Sciatic nerve (tissue), 2 donors: ENCODE measurements around the gene FREY1. TPM values are rescaled to one million over a fixed set of nuclear protein-coding genes. Genes with fewer than 3 reads are reported as not detected.

ENCODE experiments used
- ATAC-seq: fragments of 200-7000 bp; cut with Tn5 transposase; one replicate; pipeline ENCODE4 v1.9.1; 2020; ENCODE audit warnings: mild to moderate bottlenecking, moderate library complexity
- DNase-seq: peaks from one replicate; pipeline ENCODE4 v3.0.0-alpha.2; 2020; ENCODE audit warnings: low spot score
- intact Hi-C: fragments of 100-400 bp; cut with DNase I; formaldehyde crosslinking; loops from one replicate; pipeline ENCODE4 v1.14.2; 2022
- total RNA-seq: library from RNA; stranded (reverse); fragmentation: NEBNext Ultra II Directional; extraction: Animal tissue kit (Norgen Biotek cat#: 25700); gene quantifications from one replicate; pipeline ENCODE4 v1.2.1, GENCODE V29; 2021
- donor health status: DM: no; HTN: no; CAD: no.
- donor health status: DM: no; HTN: no; CAD: no.

Gene FREY1
- total RNA-seq, 1 donor from 2014 or later = not detected

DNA sequence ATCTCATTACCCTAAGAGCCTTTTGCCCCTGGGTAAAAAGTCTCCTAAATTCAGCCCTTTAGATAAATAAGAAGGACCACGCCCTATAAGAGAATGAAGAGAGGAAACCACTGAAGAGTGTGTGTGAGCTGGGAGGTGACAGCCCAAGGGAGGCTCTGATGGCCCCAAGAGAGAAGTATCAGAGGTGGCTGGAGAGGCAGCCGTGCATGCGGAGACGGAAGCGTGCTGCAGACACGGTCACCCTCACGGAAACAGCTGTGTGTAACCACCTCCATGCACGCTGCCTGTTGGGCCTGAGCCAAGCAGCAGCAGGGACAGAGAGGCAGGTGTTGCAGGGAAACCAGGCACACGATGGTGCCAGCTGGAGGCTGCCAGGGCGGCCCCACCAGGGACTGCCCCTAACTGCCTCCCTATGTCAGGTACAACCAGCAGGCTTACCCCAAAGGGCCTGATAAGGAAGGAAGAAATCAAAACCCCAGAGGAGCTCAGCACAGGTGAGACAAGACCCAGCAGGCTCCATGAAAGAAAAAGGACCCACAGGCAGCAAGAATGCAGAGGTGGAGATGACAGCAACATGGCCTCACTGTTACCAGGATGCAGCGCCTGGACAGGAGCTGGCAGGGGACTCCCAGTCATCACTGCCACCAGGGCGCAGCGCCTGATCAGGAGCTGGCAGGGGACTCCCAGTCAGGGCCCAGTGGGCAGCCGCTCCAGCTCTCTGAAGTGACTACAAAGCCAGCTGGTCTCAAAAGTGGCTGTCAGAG, 23.1 kb upstream of the FREY1 start:
- intact Hi-C loops = no loop called here
- DNase-seq (no peak), ATAC-seq (no peak)

DNA sequence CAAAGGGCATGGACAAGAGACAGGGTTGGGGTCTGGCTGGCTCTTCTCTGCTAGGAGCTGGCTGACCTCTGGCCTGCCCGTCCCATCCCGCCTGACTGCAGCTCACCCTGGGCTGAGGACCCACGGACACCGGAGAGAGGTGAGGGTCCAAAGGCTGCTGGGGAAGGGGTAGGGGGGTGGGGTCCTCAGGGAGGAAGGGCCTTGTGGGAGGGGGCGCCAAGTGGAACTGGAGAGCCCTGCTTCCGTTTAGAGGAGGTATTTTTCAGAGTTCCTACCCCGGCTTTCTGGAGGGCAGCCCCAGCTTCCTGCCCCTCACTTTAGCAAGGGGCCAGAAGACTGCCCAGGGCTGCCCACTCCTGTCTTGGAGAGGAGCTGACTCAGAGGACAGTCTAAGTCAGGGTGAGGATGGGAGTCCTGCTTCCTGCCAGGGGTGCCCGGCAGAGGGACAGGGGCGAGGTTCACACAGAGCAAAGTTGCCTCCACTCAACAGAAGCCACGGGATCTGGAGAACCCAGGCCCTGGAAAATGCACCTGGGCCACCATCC, 22.5 kb upstream of the FREY1 start:
- ATAC-seq (no peak), DNase-seq (no peak)
- intact Hi-C loops = no loop called here

GRCh38 chr11:45928535-45929215, 21.6 kb upstream of the FREY1 start:
- intact Hi-C loops = no loop called here
- ATAC-seq (no peak), DNase-seq (peak; percentile 48)

DNA sequence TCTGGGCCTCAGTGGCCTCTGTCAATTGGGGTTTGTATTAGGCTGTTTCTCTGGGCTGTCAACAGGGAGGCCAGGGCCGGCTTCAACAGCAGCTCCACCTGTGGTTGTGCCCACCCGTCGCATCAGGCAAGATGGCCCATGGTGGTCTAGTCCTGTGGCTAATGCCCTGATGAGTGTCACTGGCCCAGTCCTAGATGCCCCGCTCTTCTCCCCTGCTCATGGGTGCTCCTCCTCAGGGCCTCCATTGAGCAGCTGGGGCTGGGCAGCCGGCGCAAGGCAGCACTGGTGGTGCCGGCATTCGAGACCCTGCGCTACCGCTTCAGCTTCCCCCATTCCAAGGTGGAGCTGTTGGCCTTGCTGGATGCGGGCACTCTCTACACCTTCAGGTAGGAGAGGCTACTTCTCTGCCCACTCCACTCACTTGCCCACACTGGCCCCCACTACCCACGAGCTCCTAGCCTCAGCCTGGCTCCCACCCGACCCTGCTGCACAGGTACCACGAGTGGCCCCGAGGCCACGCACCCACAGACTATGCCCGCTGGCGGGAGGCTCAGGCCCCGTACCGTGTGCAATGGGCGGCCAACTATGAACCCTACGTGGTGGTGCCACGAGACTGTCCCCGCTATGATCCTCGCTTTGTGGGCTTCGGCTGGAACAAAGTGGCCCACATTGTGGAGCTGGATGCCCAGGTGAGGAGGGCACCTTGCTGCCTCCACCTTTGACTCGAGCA, 20.8 kb upstream of the FREY1 start:
- intact Hi-C loops = no loop called here
- DNase-seq (peak; percentile 51), ATAC-seq (no peak)

GRCh38 chr11:45927332-45927683, 20.2 kb upstream of the FREY1 start:
- peak; percentile 32 for DNase-seq
- no peak for ATAC-seq
- intact Hi-C loops = no loop called here

DNA sequence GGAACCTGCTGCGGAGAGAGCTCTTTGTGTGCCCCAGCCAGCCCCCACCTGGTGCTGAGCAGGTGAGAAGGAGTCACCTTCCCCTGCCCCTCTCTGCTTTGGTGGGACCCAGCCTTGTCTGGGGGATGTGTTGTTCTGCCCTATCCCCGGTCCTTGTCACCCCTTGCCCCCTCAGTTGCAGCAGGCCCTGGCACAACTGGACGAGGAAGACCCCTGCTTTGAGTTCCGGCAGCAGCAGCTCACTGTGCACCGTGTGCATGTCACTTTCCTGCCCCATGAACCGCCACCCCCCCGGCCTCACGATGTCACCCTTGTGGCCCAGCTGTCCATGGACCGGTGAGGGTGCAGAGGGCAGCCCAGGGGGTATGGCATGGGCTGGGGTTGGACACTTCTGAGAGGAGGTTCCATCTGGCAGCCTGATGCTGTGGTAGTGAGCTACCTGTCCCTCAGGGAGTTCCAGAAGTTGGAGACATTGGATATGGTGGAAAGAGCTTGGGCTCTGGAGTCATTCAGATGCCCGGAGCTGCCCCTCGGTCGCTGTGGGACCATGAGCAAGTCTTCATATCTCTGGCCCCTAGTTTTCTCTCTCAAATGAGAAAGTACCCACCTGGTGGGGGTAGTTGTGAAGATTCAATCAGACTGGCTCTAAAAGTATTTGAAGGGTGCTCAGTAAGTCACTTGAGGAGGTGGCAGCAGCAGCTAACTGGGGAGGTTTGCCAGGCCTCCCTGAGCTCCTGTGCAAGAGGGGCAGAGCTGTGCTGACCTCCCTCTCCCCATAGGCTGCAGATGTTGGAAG, 19.7 kb upstream of the FREY1 start:
- DNase-seq = peak; percentile 54
- ATAC-seq = no peak
- intact Hi-C loops = no loop called here

- intact Hi-C loops = no loop called here
- ATAC-seq (no peak), DNase-seq (peak; percentile 56)
Observed at GRCh38 chr11:45926001-45926401, 18.9 kb upstream of the FREY1 start.

- DNase-seq = no peak
Observed at GRCh38 chr11:45925550-45925949, 18.5 kb upstream of the FREY1 start.

GRCh38 chr11:45924927-45925326, 17.9 kb upstream of the FREY1 start:
- intact Hi-C loops = no loop called here
- DNase-seq (peak; percentile 32), ATAC-seq (no peak)

More at GRCh38 chr11:45925550-45925949, 18.5 kb upstream of the FREY1 start:
- ATAC-seq = no peak
- intact Hi-C loops = no loop called here

DNA sequence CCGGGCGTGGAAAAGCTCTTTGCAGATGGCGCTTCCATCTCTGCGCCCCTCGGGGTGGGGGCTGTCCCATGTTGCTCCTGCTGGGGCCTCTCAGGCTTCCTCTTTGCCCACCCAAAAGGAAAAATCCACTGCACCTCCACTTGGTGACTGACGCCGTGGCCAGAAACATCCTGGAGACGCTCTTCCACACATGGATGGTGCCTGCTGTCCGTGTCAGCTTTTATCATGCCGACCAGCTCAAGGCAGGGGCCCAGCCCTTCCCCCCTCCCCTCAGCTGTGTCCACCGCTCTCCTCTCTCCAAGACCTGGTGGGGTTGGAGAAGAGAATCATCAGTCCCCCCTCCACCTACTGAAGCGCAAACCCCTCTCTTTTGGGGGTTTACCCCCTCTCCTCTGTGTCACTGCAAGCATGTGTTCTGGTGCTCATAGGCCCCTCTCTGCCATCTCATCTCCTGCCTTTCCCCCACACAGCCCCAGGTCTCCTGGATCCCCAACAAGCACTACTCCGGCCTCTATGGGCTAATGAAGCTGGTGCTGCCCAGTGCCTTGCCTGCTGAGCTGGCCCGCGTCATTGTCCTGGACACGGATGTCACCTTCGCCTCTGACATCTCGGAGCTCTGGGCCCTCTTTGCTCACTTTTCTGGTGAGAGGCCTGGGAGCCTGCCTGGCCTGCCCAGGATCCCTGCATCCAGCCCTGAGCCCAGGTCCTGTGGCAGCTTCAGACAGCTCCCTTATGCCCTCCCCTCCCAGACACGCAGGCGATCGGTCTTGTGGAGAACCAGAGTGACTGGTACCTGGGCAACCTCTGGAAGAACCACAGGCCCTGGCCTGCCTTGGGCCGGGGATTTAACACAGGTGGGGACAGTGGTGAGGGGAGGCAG, 17.2 kb upstream of the FREY1 start:
- no peak for ATAC-seq
- intact Hi-C loops = no loop called here
- DNase-seq = peak; percentile 54

DNA sequence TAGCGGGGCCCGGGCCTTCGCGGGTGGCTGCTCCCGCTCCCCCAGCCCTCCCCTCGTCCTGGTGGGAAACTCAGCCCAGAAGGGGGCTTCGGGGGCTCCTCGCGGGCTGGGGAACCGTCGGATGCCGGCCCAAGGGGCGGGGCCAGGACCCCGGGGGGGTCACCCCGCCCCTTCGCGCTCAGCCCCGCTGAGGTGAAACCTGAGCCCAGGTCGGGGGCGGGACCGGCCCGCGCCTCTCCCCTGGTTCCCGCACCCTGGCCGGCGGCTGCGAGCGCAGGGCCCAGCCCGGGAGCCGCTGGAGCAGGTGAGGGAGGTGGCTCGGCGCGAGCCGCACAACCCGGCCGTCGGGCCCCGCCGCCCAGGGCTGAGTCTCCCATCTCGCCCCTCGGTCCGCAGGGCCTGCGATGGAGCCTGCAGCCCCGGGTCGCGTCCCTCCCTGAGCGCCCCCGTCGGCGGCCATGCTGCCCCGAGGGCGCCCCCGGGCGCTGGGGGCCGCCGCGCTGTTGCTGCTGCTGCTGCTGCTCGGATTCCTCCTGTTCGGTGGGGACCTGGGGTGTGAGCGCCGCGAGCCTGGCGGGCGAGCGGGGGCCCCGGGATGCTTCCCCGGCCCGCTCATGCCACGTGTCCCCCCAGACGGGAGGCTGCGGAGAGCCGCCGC, 15.5 kb upstream of the FREY1 start, which contains the start of gene LARGE2:
TSS of gene LARGE2 (plus strand) at position 232 of the 658 bp plus-strand sequence. CDS start at position 459, 227 bp downstream.
- peak; percentile 47 for DNase-seq
- no peak for ATAC-seq
- intact Hi-C loops = no loop called here

GRCh38 chr11:45921561-45922424, 14.7 kb upstream of the FREY1 start:
- ATAC-seq (no peak), DNase-seq (peak; percentile 55)

GRCh38 chr11:45920531-45921477, 13.7 kb upstream of the FREY1 start:
- DNase-seq (peak; percentile 38), ATAC-seq (no peak)
- intact Hi-C loops = no loop called here

More at GRCh38 chr11:45921561-45922424, 14.7 kb upstream of the FREY1 start:
- intact Hi-C loops = no loop called here

GRCh38 chr11:45919806-45920530, 12.9 kb upstream of the FREY1 start:
- intact Hi-C loops = no loop called here
- DNase-seq = no peak
- ATAC-seq = no peak
